Measurements from ENCODE around the gene SYNRG. TPM values are rescaled to one million over a fixed set of nuclear protein-coding genes. Genes with fewer than 3 reads are reported as not detected.

The SYNRG gene
- total RNA-seq, 2 donors from 2014 or later: 23.6 to 28.6 TPM

DNA sequence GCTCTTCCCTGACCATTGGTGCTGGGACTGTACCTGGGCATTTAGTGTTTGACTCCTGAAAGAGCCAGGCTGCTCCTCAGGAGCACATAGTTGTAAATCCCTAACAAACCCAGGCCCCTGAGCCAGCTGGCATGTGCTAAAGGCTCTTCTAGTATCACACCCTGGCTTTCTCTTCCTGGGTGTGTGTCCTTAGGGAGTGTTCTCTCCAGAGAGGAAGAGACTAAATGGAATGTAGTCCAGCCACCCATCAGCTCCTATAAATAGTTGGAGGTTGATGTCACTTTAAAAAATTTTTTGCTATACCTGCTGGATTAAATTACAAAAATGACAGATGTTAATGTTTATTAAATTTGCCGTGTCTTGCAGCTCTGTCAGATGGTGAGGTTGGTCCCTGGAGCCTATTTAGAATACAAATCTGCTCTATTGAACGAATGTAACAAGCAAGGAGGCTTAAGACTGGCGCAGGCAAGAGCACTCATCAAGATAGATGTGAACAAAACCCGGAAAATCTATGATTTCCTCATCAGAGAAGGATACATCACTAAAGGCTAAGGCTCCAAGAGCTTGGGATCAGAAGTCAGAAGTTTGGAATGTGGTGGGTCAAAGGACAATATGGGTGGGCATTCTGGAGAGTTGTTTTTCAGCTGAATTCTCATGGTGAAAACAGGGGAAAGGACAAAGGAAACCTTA, 132.6 kb downstream of the SYNRG start:
- H3K27ac ChIP-seq: no peak overlapping the region
- H3K36me3 ChIP-seq: peaks cover 47% of the 10 kb centered on the region
- H3K9me3 ChIP-seq: no peaks in the 10 kb centered on the region
- TF ChIP-seq, protein P1, sequence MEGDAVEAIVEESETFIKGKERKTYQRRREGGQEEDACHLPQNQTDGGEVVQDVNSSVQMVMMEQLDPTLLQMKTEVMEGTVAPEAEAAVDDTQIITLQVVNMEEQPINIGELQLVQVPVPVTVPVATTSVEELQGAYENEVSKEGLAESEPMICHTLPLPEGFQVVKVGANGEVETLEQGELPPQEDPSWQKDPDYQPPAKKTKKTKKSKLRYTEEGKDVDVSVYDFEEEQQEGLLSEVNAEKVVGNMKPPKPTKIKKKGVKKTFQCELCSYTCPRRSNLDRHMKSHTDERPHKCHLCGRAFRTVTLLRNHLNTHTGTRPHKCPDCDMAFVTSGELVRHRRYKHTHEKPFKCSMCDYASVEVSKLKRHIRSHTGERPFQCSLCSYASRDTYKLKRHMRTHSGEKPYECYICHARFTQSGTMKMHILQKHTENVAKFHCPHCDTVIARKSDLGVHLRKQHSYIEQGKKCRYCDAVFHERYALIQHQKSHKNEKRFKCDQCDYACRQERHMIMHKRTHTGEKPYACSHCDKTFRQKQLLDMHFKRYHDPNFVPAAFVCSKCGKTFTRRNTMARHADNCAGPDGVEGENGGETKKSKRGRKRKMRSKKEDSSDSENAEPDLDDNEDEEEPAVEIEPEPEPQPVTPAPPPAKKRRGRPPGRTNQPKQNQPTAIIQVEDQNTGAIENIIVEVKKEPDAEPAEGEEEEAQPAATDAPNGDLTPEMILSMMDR (IDR thresholded peaks at IDR 0.05): no peak
- no peak for ATAC-seq (ENCODE audit: insufficient number of reproducible peaks, low FRiP score, low read depth)
- DNase-seq (ENCODE audit: low spot score): no peak
- no peaks in the 10 kb centered on the region for H3K4me1 ChIP-seq (ENCODE audit: control insufficient read depth in 1 of 2, low read depth in 2 of 2)
- H3K4me3 ChIP-seq: no peak overlapping the region
- no peaks in the 10 kb centered on the region for H3K27me3 ChIP-seq (replicated peaks; ENCODE audit: insufficient read depth)

DNA sequence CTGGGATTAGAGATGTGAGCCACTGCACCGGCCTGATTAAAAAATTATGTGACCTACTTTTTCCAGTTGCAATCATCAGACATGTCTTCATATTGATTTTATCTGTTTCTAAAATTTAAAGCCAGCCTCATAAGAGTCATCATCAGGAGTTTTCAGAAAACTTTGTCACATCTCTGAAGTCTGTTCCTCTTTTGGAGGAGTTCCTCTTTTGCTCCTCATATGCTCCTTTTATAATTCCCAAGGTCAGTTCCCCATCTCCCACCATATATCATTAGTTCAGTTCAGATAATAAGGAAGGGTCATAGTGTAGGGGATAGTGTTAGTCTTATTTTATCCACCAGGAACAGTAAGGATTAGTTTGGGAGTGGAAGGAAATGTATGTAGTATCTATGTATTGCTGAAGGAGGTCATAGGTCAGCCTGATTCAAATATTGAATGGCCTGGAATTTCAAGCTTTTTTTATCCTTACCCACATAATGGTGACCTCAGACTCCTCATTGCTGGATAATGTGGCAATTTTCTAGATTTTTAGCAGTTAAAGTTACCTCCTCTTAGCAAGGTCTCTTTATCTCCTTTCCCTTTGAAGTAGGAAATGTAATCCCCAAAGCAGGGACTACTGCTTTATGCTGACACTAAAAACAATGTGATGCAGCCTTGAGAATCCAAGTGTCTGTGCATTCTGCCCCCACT, 133.3 kb downstream of the SYNRG start:
- no peak overlapping the region for H3K27ac ChIP-seq
- TF ChIP-seq, protein P1 (IDR thresholded peaks at IDR 0.05): no peak

DNA sequence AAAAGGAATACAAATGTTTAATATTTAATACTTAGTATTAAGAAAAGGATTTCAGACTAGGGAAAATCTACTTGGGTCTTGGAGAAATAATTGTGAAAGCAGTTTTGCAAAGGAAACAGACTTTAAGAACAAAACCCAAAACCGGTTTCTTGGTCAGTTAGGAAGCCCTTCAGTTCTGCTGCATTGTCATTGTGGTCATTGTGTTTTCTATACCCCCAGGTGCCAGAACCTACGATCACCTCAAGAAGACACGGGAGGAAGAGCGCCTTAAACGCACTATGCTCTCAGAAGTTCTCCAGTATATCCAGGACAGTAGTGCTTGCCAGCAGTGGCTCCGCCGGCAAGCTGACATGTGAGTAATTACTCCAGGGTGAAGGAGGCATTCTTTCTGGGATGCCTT, 139.0 kb downstream of the SYNRG start:
- Histone ChIP-seq H3K4me3 (no peak overlapping the region), H3K36me3 (peaks cover 41% of the 10 kb centered on the region), H3K4me1 (ENCODE audit: control insufficient read depth in 1 of 2, low read depth in 2 of 2) (no peaks in the 10 kb centered on the region), H3K9me3 (no peaks in the 10 kb centered on the region), H3K27me3 (replicated peaks; ENCODE audit: insufficient read depth) (no peaks in the 10 kb centered on the region), H3K27ac (no peak overlapping the region)
- no peak for DNase-seq (ENCODE audit: low spot score)
- TF ChIP-seq, protein P1 (IDR thresholded peaks at IDR 0.05): no peak
- ATAC-seq (ENCODE audit: insufficient number of reproducible peaks, low FRiP score, low read depth): no peak

More for the DNA sequence above, 133.3 kb downstream of the SYNRG start:
- H3K36me3 ChIP-seq: peaks cover 50% of the 10 kb centered on the region
- no peak for ATAC-seq (ENCODE audit: insufficient number of reproducible peaks, low FRiP score, low read depth)
- no peaks in the 10 kb centered on the region for H3K27me3 ChIP-seq (replicated peaks; ENCODE audit: insufficient read depth)
- no peaks in the 10 kb centered on the region for H3K9me3 ChIP-seq
- H3K4me3 ChIP-seq: no peak overlapping the region
- H3K4me1 ChIP-seq (ENCODE audit: control insufficient read depth in 1 of 2, low read depth in 2 of 2): no peaks in the 10 kb centered on the region
- no peak for DNase-seq (ENCODE audit: low spot score)

DNA sequence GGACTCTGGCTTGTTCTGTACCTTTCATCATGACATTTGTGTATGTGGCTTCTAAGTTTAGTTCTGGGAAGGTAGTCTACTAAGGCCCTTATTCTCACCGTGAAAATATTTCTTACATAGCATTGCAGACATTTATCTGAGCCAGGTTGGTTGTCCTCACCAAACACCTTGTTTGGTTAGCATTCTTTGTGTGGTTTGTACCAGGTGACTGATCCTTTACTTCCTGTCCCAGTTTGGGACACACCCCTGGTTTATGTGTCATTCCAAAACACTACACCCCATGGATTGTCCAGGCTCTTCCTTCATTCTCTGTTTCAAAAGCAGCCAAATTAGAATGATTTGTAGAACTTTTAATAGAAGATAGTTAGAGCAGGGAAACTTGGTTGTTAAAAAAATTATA, 142.7 kb downstream of the SYNRG start:
- peaks cover 22% of the 10 kb centered on the region for H3K36me3 ChIP-seq
- no peaks in the 10 kb centered on the region for H3K9me3 ChIP-seq
- H3K27ac ChIP-seq: no peak overlapping the region

DNA sequence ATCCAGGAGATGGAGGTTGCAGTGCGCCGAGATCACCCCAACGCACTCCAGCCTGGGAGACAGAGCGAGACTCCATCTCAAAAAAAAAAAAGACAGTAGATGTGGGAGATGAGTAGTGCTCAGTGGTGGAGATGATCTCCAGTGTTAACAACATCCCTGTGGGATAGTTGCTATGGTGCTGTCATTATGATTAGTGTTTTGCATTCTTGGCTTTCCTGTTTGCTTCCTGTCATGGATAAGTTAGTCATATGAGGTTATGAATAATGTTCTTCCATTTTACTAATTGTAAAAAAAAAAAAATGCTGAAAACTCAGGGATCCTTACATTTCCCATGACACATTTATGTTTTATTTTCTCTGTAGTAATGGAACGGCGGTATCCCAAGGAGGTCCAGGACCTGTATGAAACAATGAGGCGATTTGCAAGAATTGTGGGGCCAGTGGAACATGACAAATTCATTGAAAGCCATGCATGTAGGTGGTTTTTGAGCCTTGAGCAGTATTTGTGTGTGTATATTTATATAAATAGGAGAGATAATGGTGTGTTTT, 144.1 kb downstream of the SYNRG start:
- DNase-seq (ENCODE audit: low spot score) (no peak), ATAC-seq (ENCODE audit: insufficient number of reproducible peaks, low FRiP score, low read depth) (no peak)
- peaks cover 14% of the 10 kb centered on the region for H3K36me3 ChIP-seq
- TF ChIP-seq, protein P1 (IDR thresholded peaks at IDR 0.05): no peak
- no peaks in the 10 kb centered on the region for H3K4me1 ChIP-seq (ENCODE audit: control insufficient read depth in 1 of 2, low read depth in 2 of 2)
- H3K9me3 ChIP-seq: no peaks in the 10 kb centered on the region
- no peaks in the 10 kb centered on the region for H3K27me3 ChIP-seq (replicated peaks; ENCODE audit: insufficient read depth)
- no peak overlapping the region for H3K27ac ChIP-seq
- H3K4me3 ChIP-seq: no peak overlapping the region

More for the DNA sequence above, 142.7 kb downstream of the SYNRG start:
- Histone ChIP-seq H3K4me3 (no peak overlapping the region), H3K4me1 (ENCODE audit: control insufficient read depth in 1 of 2, low read depth in 2 of 2) (no peaks in the 10 kb centered on the region), H3K27me3 (replicated peaks; ENCODE audit: insufficient read depth) (no peaks in the 10 kb centered on the region)
- TF ChIP-seq, protein P1 (IDR thresholded peaks at IDR 0.05): no peak
- no peak for ATAC-seq (ENCODE audit: insufficient number of reproducible peaks, low FRiP score, low read depth)
- no peak for DNase-seq (ENCODE audit: low spot score)
